Fibroblast of mammary gland (primary cell): ENCODE results near the gene MAP3K6.

Experiments
- DNase-seq: peaks from one replicate; pipeline ENCODE4 v3.0.0-alpha.2; 2010; ENCODE audit warnings: low read depth
- H3K4me3 ChIP-seq: 2 replicates; pipeline ENCODE4 v1.5.1; 2011; ENCODE audit warnings: low read depth, mild to moderate bottlenecking, low read length, moderate library complexity; ENCODE audit not compliant: control insufficient read depth
- TF ChIP-seq, protein P1 (sequence below): conservative IDR thresholded peaks from 2 replicates; pipeline ENCODE4 v1.5.1; 2011; ENCODE audit warnings: low read depth, low read length, inconsistent platforms; ENCODE audit not compliant: control insufficient read depth, insufficient read depth

The MAP3K6 gene

DNA sequence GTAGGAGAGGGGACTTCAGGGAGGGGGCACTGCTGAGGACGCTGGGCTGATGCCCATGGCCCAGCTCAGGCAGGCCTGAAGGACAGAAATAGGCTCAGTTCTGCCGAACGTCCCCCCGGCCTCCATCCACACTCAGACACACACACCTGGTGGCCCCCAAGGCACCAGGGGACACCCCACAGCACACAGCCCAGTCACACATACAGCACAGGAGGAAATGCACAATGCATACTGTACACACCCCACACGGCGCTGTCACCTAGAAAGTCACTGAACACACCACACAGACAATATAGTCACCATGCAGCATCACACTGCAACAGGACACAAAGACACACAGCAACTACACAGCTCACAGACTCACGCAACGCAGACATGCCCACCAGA lies 24.4 kb downstream of the MAP3K6 start:
- no peak overlapping the region for H3K4me3 ChIP-seq
- DNase-seq: no peak
- TF ChIP-seq, protein P1, sequence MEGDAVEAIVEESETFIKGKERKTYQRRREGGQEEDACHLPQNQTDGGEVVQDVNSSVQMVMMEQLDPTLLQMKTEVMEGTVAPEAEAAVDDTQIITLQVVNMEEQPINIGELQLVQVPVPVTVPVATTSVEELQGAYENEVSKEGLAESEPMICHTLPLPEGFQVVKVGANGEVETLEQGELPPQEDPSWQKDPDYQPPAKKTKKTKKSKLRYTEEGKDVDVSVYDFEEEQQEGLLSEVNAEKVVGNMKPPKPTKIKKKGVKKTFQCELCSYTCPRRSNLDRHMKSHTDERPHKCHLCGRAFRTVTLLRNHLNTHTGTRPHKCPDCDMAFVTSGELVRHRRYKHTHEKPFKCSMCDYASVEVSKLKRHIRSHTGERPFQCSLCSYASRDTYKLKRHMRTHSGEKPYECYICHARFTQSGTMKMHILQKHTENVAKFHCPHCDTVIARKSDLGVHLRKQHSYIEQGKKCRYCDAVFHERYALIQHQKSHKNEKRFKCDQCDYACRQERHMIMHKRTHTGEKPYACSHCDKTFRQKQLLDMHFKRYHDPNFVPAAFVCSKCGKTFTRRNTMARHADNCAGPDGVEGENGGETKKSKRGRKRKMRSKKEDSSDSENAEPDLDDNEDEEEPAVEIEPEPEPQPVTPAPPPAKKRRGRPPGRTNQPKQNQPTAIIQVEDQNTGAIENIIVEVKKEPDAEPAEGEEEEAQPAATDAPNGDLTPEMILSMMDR: no peak

DNA sequence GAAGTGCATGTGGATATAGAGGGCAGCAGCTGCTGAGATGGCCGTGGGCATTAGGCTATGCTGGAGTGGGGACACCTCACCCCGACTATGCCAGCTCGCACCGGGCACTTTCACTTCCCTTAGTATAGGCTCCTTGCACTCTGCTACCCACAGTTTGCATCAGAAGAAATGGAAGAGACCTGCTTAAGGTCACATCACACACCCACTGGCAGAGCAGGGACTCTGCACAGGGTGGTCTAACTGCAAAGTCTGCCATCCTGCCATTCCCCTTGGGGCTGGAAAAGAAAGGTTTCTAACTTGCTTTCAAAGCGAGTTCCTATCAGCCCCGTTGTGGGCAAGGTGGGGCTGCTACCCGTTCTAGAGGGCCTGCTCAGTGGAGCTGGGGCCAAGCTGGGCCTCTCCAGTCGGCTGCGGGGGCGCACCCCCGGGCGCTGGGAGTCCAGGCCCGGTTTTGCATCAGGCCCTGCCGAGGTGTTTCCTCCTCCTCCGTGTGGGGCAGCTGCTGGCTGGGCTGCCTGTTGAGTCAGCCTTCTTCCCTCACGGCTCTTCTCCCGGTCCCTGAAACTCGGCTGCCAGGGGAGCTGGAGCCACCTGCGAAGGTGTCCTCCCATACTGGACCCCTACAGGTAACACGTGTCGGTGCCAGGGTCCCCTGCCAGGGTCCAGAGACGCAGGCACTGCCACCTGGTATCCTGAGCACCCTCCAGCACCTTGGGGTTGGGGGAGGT lies 25.1 kb downstream of the MAP3K6 start, which contains the start of gene SYTL1:
SYTL1 (plus strand) TSS at position 498 of the 728 bp plus-strand sequence. CDS start 3,313 bp downstream, outside the sequence.
- no peak within 1 kb of the TSS for H3K4me3 ChIP-seq
- peak; percentile 62 for DNase-seq
- TF ChIP-seq, protein P1: no peak

DNA sequence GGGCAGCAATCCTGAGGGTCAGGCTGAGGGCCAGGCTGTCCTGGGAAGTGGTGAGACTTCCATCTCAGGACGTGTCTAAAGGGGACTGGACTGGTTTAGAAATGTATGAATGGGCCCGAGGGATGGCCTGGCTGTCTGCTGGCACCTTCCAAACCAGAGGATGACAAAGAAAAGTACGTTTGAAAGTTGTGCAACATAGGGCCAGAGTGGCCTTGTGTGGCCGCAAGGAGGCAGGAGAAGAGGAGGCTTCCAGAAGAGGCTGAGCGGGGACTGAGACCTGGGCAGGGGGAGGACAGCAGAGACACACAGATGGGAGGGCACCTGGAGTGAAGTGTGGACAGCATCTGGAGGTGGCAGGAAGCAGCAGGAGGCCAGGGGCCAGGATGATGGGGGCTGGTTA lies 27.5 kb downstream of the MAP3K6 start:
- H3K4me3 ChIP-seq: no peak overlapping the region
- DNase-seq: no peak

DNA sequence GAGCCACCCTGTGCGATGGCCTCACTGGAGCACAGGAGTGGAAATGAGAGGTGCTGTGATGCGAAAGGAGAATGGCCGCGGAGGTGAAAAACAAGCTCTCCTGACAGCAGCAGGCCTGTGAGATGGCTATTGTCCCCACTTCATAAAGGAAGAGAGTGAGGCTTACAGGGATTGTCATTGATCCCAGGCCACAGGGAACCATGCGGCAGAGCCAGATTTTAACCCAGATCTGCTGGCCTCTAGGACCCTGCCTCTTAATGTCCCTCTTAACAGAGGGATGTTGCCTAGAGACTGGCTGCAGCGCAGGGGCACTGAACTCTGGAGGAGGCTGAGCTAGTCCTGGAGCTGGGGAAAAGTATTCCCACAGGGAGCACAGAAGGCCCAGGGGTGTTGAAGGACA lies 28.0 kb downstream of the MAP3K6 start:
- no peak for DNase-seq
- TF ChIP-seq, protein P1: no peak

More for the DNA sequence above, 27.5 kb downstream of the MAP3K6 start:
- TF ChIP-seq, protein P1: no peak

DNA sequence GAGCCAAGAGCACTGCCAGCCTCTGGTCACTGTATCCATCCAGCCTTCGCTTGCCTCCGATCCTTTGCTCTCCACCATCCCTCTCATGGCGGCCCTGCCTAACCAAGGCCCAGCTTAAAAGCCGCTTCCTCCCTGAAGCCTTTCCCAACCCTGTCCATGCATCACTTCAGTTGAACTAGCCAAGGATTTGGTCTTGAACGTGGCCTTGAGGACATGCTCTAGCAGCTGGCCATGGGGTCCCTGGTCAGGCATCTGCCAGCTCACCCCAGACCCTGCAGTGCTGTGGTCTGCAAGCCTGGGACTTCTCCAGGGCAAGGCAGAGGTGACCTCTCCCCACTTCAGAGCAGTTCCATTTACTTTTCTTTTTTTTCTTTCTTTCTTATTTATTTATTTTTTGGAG lies 30.0 kb downstream of the MAP3K6 start:
- no peak overlapping the region for H3K4me3 ChIP-seq
- no peak for DNase-seq
- TF ChIP-seq, protein P1: no peak

More for the DNA sequence above, 28.0 kb downstream of the MAP3K6 start:
- no peak overlapping the region for H3K4me3 ChIP-seq

DNA sequence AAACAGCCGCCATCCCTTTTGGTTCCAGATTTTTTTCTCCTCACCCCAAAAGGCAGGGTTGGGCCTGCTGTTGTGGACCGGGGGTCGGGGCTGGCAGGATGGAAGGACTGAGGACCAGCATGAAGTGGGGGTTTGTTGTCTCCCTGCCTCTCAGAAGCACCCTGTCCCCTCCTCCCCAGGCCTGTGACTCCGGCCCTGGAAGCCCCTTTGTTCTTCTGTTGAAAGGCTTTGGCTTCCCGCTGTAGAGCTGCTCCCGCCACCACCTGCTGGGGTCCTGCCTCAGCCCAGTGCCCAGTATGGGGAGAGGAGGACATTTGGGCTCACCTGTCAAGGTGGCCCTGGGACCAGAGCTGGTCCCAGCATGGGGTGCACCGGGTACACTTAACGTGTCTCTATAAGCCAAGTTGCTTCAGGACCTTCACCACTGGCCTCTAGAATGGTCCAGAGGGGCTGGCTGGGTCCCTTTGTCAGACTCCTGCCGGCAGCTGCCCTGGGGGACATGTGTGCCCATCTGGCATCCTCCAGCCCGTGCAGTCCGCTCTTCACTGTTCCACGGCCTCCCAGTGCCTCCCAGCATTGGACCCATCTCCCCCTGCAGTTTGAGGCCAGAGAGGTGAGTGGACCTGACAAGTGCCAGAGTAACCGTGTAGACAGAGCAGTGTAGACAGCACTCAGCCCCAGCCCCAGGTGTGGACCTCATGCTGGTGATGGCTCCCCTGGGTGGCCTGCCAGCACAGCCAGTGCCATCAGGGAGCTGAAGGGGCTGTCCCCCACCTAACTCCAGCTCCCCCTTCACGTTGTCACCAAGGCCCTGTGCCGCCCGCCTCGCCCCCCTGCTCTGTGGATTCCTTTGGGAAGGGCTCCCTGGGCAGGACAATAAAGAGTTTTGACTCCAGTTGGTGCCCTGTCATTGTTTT lies 31.0 kb downstream of the MAP3K6 start:
- H3K4me3 ChIP-seq: no peak overlapping the region
- DNase-seq: no peak
- TF ChIP-seq, protein P1: no peak
